ENCODE results near the gene CPNE5. TPM values are rescaled to one million over a fixed set of nuclear protein-coding genes. Genes with fewer than 3 reads are reported as not detected.

CPNE5 gene
- total RNA-seq (2021; fragmentation: NEBNext Ultra II Directional; extraction: Animal tissue kit (Norgen Biotek cat#: 25700)) = under 1 TPM in 4 of 6 experiments, not detected in 2; 0.12 to 0.37 (median 0.26) TPM
- long read RNA-seq = 0 reads

DNA sequence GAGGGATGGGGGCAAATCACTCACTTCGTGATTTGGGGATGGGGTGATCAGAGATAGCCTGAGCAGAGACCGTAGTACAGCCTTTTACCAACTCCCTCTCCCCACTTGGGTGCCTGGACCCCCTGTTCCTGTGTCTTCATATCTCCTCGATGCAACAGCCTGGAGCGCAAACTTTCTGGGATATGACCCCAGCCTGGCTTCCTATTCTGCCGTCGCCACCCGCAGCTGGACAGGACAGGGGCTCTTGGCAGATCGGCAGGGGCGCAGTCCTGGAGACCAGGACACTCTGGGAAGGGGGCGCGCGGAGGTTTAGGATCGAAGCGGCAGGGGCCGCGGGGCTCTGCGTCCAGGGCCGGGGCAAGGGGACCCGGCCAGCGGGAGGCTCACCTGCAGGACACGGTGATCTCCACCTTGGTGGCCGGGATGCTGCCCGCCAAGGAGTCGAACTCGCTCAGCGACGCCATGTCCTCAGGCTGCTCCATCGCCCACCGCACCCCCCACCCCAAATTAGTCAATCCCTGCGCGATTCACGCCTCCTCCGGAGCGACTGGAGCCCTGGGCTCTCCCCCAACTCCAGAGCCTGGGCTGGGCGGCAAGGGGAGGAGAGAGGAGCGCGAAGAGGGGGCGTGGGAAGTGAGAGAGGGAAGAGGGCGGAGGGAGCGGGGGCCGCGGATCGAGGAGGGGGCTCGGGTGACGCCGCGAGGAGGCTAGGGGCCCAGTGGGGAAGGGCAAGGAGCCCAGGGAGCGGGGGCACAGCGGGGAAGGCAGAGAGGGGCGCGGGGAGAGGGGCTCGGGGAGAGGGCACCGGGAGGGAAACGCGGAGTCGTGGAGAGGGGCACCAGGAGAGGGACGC lies at the start of gene CPNE5:
TSS of gene CPNE5 (minus strand) at position 549 of the 853 bp plus-strand sequence. CDS start at position 482, 67 bp downstream.
- Mint-ChIP-seq H3K4me3 (peak within 1 kb of the TSS; percentile 81), H3K27me3 (ENCODE audit: insufficient read depth) (peaks cover 30% of the 10 kb centered on the region), H3K27ac (no peak within 1 kb of the TSS), H3K4me1 (ENCODE audit: low read depth) (peaks cover 7% of the 10 kb centered on the region), H3K36me3 (ENCODE audit: low read depth) (no peaks in the 10 kb centered on the region), H3K9me3 (no peaks in the 10 kb centered on the region)
- TF ChIP-seq, protein P1, sequence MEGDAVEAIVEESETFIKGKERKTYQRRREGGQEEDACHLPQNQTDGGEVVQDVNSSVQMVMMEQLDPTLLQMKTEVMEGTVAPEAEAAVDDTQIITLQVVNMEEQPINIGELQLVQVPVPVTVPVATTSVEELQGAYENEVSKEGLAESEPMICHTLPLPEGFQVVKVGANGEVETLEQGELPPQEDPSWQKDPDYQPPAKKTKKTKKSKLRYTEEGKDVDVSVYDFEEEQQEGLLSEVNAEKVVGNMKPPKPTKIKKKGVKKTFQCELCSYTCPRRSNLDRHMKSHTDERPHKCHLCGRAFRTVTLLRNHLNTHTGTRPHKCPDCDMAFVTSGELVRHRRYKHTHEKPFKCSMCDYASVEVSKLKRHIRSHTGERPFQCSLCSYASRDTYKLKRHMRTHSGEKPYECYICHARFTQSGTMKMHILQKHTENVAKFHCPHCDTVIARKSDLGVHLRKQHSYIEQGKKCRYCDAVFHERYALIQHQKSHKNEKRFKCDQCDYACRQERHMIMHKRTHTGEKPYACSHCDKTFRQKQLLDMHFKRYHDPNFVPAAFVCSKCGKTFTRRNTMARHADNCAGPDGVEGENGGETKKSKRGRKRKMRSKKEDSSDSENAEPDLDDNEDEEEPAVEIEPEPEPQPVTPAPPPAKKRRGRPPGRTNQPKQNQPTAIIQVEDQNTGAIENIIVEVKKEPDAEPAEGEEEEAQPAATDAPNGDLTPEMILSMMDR (IDR thresholded peaks at IDR 0.05) = no peak
- no peak for DNase-seq

DNA sequence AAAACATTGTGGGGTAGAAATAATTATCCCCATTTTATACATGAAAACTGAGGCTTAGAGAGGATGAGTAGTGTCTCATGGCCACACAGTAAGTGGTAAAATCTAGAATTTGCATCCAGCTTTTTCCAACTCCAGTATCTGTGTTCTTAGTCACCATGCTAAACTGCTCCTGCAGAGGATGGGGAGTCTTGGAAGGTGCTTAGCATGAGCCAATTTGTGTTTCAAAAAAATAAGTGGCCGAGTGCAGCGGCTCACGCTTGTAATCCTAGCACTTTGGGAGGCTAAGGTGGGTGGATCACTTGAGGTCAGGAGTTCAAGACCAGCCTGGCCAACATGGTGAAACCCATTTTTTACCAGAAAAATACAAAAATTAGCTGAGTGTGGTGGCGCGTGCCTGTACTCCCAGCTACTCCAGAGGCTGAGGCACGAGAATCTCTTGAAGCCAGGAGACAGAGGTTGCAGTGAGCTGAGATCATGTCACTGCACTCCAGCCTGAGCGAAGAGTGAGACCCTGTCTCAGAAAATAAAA lies 48.9 kb upstream of the CPNE5 start:
- H3K36me3 Mint-ChIP-seq (ENCODE audit: low read depth) = no peaks in the 10 kb centered on the region; the same call in 1 of the 2 replicates
- H3K9me3 Mint-ChIP-seq = no peaks in the 10 kb centered on the region
- no peak for DNase-seq
- peaks cover 33% of the 10 kb centered on the region for H3K4me1 Mint-ChIP-seq (ENCODE audit: low read depth)
- no peaks in the 10 kb centered on the region; the same call in 1 of the 2 replicates for H3K27me3 Mint-ChIP-seq (ENCODE audit: insufficient read depth)
- no peak overlapping the region for H3K4me3 Mint-ChIP-seq
- H3K27ac Mint-ChIP-seq = no peak overlapping the region
- TF ChIP-seq, protein P1 (IDR thresholded peaks at IDR 0.05) = no peak

DNA sequence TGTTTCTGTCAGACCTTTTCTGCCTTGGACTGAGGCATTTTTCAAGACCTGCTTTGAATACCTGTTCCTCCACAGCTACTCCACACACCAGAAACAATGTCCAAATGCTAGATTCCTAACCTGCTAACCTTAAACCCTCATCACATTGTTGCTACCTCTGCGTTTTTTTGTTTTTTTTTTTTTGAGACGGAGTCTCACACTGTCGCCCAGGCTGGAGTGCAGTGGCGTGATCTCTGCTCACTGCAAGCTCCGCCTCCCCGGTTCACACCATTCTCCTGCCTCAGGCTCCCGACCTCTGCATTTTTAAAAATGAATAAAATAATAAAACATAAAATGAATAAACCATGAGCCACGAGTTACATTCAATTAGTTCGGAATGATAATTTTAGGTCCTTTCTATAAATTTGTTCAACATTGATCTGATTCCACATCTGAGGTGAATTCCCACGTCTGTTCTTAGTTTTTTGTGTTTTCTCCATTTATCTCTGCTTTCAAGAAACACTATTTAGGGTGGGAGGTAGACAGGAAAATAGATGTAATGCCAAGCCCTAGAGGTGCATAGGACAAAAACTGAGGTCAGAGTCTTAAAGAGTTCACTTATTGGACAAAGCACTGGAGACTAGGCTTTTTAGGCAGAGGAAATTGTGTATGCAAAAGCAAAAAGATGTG lies 47.8 kb upstream of the CPNE5 start:
- no peak for DNase-seq
- H3K4me1 Mint-ChIP-seq (ENCODE audit: low read depth) = peaks cover 33% of the 10 kb centered on the region
- no peaks in the 10 kb centered on the region; the same call in 1 of the 2 replicates for H3K36me3 Mint-ChIP-seq (ENCODE audit: low read depth)
- H3K4me3 Mint-ChIP-seq = peak overlapping the region; percentile 98
- TF ChIP-seq, protein P1 (IDR thresholded peaks at IDR 0.05) = no peak
- H3K9me3 Mint-ChIP-seq = no peaks in the 10 kb centered on the region
- H3K27me3 Mint-ChIP-seq (ENCODE audit: insufficient read depth) = no peaks in the 10 kb centered on the region; the same call in 1 of the 2 replicates
- H3K27ac Mint-ChIP-seq = peak overlapping the region; percentile 95

DNA sequence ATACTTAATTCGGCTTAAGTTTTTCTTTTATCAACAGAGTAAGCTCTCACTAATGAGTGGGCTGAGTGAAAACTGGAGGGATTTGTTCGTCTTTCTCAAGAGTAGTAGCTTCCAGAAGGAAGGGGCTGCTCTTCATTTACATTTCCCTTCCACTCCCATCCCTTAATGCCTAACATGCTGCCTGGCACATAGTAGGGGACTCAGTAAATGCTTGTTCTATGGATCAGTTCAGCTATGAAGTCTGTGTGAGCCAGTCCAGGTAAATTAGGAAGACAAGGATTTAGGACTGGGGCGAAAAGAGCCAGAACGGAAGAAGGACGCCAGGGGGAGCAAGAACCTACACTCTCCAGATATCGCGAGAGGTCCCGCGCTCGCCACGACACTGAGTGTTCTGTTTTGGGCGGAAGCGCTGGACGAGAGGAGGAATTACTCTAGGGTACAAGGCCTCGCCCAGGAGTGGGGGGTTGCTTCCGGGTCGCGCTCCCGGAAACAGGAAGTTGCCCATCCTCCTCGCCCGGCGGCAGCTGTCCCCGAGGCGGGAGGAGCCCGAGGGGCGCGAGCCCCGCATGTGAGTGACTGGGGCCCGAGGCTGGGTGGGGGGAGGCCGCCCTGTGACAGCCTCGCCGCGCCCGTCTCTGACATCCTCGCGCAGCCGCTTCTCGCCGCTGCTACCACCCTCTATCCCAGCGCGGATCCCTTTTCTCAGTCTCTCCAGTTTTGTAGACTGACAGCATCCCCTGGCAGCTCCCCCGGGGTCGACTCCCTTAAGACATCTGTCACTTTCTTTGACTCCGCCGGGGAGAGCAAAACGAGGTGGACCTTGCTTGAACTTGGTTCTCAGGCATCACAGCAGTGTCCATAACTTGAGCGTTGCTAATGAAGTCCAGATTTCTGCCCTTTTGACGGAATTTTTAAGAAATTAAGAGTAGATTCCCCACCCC lies 46.5 kb upstream of the CPNE5 start, which contains the start of gene C6orf89:
TSS of gene C6orf89 (plus strand) at position 492 of the 941 bp plus-strand sequence. CDS start 13,493 bp downstream, outside the sequence.
- Mint-ChIP-seq H3K27ac (peak within 1 kb of the TSS; percentile 95), H3K4me1 (ENCODE audit: low read depth) (peaks cover 33% of the 10 kb centered on the region), H3K36me3 (ENCODE audit: low read depth) (no peaks in the 10 kb centered on the region; the same call in 1 of the 2 replicates), H3K9me3 (no peaks in the 10 kb centered on the region), H3K27me3 (ENCODE audit: insufficient read depth) (no peaks in the 10 kb centered on the region; the same call in 1 of the 2 replicates), H3K4me3 (peak within 1 kb of the TSS; percentile 98)
- TF ChIP-seq, protein P1 (IDR thresholded peaks at IDR 0.05) = peak; percentile 91
- peak; percentile 95 for DNase-seq
